ENCODE data around the gene OGFRL1. TPM values are rescaled to one million over a fixed set of nuclear protein-coding genes. Genes with fewer than 3 reads are reported as not detected.

The OGFRL1 gene
- 1 to 10 TPM in 3 of 4 donors, under 1 TPM in 1; 0.22 to 6.8 (median 2.7) TPM for polyA plus RNA-seq
- long read RNA-seq, donor 1 = 0 reads
- long read RNA-seq, donor 2, full-length matches to known transcripts = 1 of 1 reads
- long read RNA-seq, donor 2, partial matches to known transcripts = 0 of 1 reads
- long read RNA-seq, donor 2, other reads (novel, unspliced or antisense) = 0 of 1 reads
- long read RNA-seq, donor 3, full-length matches to known transcripts = 1 of 1 reads
- long read RNA-seq, donor 3, partial matches to known transcripts = 0 of 1 reads
- long read RNA-seq, donor 3, other reads (novel, unspliced or antisense) = 0 of 1 reads
- long read RNA-seq, donor 4 = 0 reads
- long read RNA-seq, donor 5 = 0 reads
- long read RNA-seq, donor 6 = 0 reads
- long read RNA-seq, donor 7 = 0 reads
- long read RNA-seq, donor 8 = 0 reads
- long read RNA-seq, donor 9 = 0 reads
- long read RNA-seq, donor 10, full-length matches to known transcripts = 3 of 3 reads
- long read RNA-seq, donor 10, partial matches to known transcripts = 0 of 3 reads
- long read RNA-seq, donor 10, other reads (novel, unspliced or antisense) = 0 of 3 reads

DNA sequence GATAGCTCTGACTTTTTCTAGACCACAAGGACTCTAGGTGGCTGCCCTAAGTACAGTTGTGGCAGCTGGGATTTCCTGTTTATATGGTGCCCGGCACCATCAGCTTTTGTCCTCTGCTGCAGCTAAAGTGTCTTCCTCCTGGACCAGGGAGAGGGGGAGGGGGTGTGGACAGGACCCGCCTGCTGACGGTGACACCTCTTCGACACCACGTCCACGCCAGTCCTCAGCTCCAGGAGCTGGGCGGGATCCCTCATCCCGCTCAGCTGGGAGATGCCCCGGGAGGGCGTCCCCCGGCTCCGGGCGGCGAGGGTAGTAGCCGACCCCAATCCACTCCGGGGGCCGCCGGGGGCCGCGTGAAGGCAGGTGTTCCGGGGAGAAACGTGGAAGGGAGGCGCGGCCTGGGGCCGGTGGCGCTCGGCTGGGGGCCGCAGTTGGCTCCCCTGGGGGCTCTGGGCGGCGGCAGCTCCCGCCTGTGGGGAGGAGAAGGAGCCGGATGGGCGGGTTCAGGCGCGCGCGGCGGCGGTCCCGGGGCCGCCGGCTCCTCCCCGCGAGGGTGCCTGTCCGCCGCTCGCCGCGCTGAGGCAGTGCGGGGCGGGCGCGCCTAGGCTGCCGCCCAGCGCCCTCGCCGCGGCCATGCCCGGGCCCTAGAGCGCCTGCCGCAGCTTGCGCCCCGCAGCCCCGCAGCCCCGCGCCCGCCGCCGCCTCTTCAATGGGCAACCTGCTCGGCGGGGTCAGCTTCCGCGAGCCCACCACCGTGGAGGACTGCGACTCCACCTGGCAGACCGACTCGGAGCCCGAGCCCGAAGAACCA lies at the start of gene OGFRL1:
OGFRL1 (plus strand) TSS at position 584 of the 811 bp plus-strand sequence; CDS start at position 710, 126 bp downstream.
- Histone ChIP-seq H3K36me3 (ENCODE audit: control insufficient read depth in 3 of 3, insufficient read depth in 2 of 3, low read depth in 1 of 3, low read length in 3 of 3) (no peaks in the 10 kb centered on the region), H3K4me1 (ENCODE audit: control insufficient read depth in 3 of 3, insufficient read depth in 2 of 3, low read depth in 1 of 3, low read length in 2 of 3) (peaks cover 0 to 10% (median 0%) of the 10 kb centered on the region in 3 donors), H3K27me3 (ENCODE audit: control insufficient read depth in 3 of 3, insufficient read depth in 3 of 3, low read length in 3 of 3) (no peaks in the 10 kb centered on the region), H3K4me3 (ENCODE audit: low read depth in 1 of 3, low read length in 3 of 3) (peak within 1 kb of the TSS; percentile 69 to 84 (median 78)), H3K9me3 (ENCODE audit: control insufficient read depth in 2 of 2, insufficient read depth in 1 of 2, low read depth in 1 of 2, low read length in 1 of 2) (no peaks in the 10 kb centered on the region), H3K27ac (ENCODE audit: low read depth in 1 of 3, low read length in 2 of 3) (peak within 1 kb of the TSS; percentile 72 to 92 (median 80))
- DNase-seq (peak; percentile 55 to 84), FAIRE-seq (no peak)
- 0 to 1% (median 1%) methylated on average over 54 to 79 of the region's 79 CpGs for WGBS, 3 donors

DNA sequence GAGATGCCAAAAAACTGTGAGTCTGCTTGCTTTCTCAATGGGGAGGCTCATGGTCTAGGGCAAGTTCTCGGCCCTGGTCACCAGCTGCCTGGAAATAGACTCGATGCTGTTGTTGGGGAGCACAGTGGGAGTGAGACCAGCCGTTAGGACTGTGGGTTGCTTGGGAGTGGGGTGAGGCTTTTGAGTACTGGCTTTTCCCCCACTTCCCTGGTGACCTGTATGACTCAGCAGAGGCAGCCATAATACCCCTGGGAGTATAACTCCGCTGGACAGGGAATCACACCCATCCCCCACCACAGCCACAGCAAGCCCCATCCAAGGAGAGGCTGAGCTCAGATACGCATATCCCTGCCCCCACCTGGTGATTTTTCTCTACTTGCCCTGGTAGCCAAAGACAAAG lies 48.9 kb upstream of the OGFRL1 start:
- Histone ChIP-seq H3K9me3 (ENCODE audit: control insufficient read depth in 2 of 2, insufficient read depth in 1 of 2, low read depth in 1 of 2, low read length in 1 of 2) (no peaks in the 10 kb centered on the region), H3K27me3 (ENCODE audit: control insufficient read depth in 3 of 3, insufficient read depth in 3 of 3, low read length in 3 of 3) (no peaks in the 10 kb centered on the region), H3K27ac (ENCODE audit: low read depth in 1 of 3, low read length in 2 of 3) (no peak overlapping the region), H3K4me1 (ENCODE audit: control insufficient read depth in 3 of 3, insufficient read depth in 2 of 3, low read depth in 1 of 3, low read length in 2 of 3) (no peaks in the 10 kb centered on the region), H3K4me3 (ENCODE audit: low read depth in 1 of 3, low read length in 3 of 3) (no peak overlapping the region), H3K36me3 (ENCODE audit: control insufficient read depth in 3 of 3, insufficient read depth in 2 of 3, low read depth in 1 of 3, low read length in 3 of 3) (no peaks in the 10 kb centered on the region)
- DNase-seq (no peak), FAIRE-seq (no peak)
- WGBS, 3 donors = 78 to 83% (median 82%) methylated on average over 5 of the region's 5 CpGs

- Histone ChIP-seq H3K9me3 (ENCODE audit: control insufficient read depth in 2 of 2, insufficient read depth in 1 of 2, low read depth in 1 of 2, low read length in 1 of 2) (no peaks in the 10 kb centered on the region), H3K27ac (ENCODE audit: low read depth in 1 of 3, low read length in 2 of 3) (no peak overlapping the region), H3K4me3 (ENCODE audit: low read depth in 1 of 3, low read length in 3 of 3) (no peak overlapping the region), H3K36me3 (ENCODE audit: control insufficient read depth in 3 of 3, insufficient read depth in 2 of 3, low read depth in 1 of 3, low read length in 3 of 3) (no peaks in the 10 kb centered on the region), H3K27me3 (ENCODE audit: control insufficient read depth in 3 of 3, insufficient read depth in 3 of 3, low read length in 3 of 3) (no peaks in the 10 kb centered on the region), H3K4me1 (ENCODE audit: control insufficient read depth in 3 of 3, insufficient read depth in 2 of 3, low read depth in 1 of 3, low read length in 2 of 3) (no peaks in the 10 kb centered on the region)
- DNase-seq (no peak), FAIRE-seq (no peak)
- 91 to 95% (median 94%) methylated on average over 31 of the region's 31 CpGs for WGBS, 3 donors
Observed at GRCh38 chr6:71245265-71246049, 43.2 kb upstream of the OGFRL1 start.

- 91 to 97% (median 95%) methylated on average over 2 of the region's 2 CpGs for WGBS, 3 donors
- FAIRE-seq (no peak), DNase-seq (no peak)
- Histone ChIP-seq H3K4me1 (ENCODE audit: control insufficient read depth in 3 of 3, insufficient read depth in 2 of 3, low read depth in 1 of 3, low read length in 2 of 3) (no peaks in the 10 kb centered on the region), H3K36me3 (ENCODE audit: control insufficient read depth in 3 of 3, insufficient read depth in 2 of 3, low read depth in 1 of 3, low read length in 3 of 3) (no peaks in the 10 kb centered on the region), H3K27ac (ENCODE audit: low read depth in 1 of 3, low read length in 2 of 3) (no peak overlapping the region), H3K27me3 (ENCODE audit: control insufficient read depth in 3 of 3, insufficient read depth in 3 of 3, low read length in 3 of 3) (no peaks in the 10 kb centered on the region), H3K4me3 (ENCODE audit: low read depth in 1 of 3, low read length in 3 of 3) (no peak overlapping the region), H3K9me3 (ENCODE audit: control insufficient read depth in 2 of 2, insufficient read depth in 1 of 2, low read depth in 1 of 2, low read length in 1 of 2) (no peaks in the 10 kb centered on the region)
Observed at GRCh38 chr6:71246596-71246995, 42.0 kb upstream of the OGFRL1 start.

- DNase-seq (no peak), FAIRE-seq (no peak)
- Histone ChIP-seq H3K27ac (ENCODE audit: low read depth in 1 of 3, low read length in 2 of 3) (no peak overlapping the region), H3K9me3 (ENCODE audit: control insufficient read depth in 2 of 2, insufficient read depth in 1 of 2, low read depth in 1 of 2, low read length in 1 of 2) (no peaks in the 10 kb centered on the region), H3K4me3 (ENCODE audit: low read depth in 1 of 3, low read length in 3 of 3) (no peak overlapping the region), H3K36me3 (ENCODE audit: control insufficient read depth in 3 of 3, insufficient read depth in 2 of 3, low read depth in 1 of 3, low read length in 3 of 3) (no peaks in the 10 kb centered on the region), H3K4me1 (ENCODE audit: control insufficient read depth in 3 of 3, insufficient read depth in 2 of 3, low read depth in 1 of 3, low read length in 2 of 3) (no peaks in the 10 kb centered on the region), H3K27me3 (ENCODE audit: control insufficient read depth in 3 of 3, insufficient read depth in 3 of 3, low read length in 3 of 3) (no peaks in the 10 kb centered on the region)
- 15 to 74% (median 29%) methylated on average over 1 of the region's 1 CpG for WGBS, 3 donors
Observed at GRCh38 chr6:71248306-71248765, 40.3 kb upstream of the OGFRL1 start.

DNA sequence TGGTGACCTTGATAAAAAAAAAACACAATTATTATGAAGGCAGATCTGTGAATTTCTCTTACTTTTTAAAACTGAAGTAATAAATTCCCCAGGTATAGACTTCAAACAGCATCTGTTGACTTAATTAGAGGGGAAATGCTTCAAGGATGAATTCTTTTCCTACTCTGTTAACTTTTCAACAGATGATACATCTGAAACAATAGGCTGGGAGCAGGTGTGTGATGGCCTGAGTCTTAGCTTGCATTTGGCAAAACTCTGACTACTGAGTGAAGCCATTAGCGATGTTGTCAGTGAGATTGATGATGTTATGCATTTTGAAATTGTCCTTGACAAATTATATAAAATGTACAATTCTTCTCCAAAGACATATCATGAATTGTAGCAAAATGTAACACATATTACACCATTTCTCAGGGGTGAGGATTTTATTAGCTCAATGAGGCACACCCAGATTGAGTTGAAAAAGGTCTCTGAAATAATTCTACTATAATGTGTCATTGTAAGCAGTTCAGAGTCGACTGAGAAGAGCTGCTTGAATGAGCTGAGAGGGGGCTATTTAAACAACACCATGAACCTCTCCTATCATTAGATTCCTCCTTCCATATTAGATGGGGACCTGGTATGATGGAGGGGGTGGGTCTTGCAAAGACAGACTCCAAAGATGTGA lies 39.6 kb upstream of the OGFRL1 start:
- DNase-seq = no peak
- H3K27ac ChIP-seq (ENCODE audit: low read depth in 1 of 3, low read length in 2 of 3) = no peak overlapping the region
- no peak for FAIRE-seq
- no peaks in the 10 kb centered on the region for H3K27me3 ChIP-seq (ENCODE audit: control insufficient read depth in 3 of 3, insufficient read depth in 3 of 3, low read length in 3 of 3)
- H3K9me3 ChIP-seq (ENCODE audit: control insufficient read depth in 2 of 2, insufficient read depth in 1 of 2, low read depth in 1 of 2, low read length in 1 of 2) = no peaks in the 10 kb centered on the region
- H3K4me3 ChIP-seq (ENCODE audit: low read depth in 1 of 3, low read length in 3 of 3) = no peak overlapping the region
- H3K4me1 ChIP-seq (ENCODE audit: control insufficient read depth in 3 of 3, insufficient read depth in 2 of 3, low read depth in 1 of 3, low read length in 2 of 3) = no peaks in the 10 kb centered on the region
- 60 to 69% (median 63%) methylated on average over 2 of the region's 2 CpGs for WGBS, 3 donors
- no peaks in the 10 kb centered on the region for H3K36me3 ChIP-seq (ENCODE audit: control insufficient read depth in 3 of 3, insufficient read depth in 2 of 3, low read depth in 1 of 3, low read length in 3 of 3)

- Histone ChIP-seq H3K27me3 (ENCODE audit: control insufficient read depth in 3 of 3, insufficient read depth in 3 of 3, low read length in 3 of 3) (no peaks in the 10 kb centered on the region), H3K9me3 (ENCODE audit: control insufficient read depth in 2 of 2, insufficient read depth in 1 of 2, low read depth in 1 of 2, low read length in 1 of 2) (no peaks in the 10 kb centered on the region), H3K36me3 (ENCODE audit: control insufficient read depth in 3 of 3, insufficient read depth in 2 of 3, low read depth in 1 of 3, low read length in 3 of 3) (no peaks in the 10 kb centered on the region), H3K4me1 (ENCODE audit: control insufficient read depth in 3 of 3, insufficient read depth in 2 of 3, low read depth in 1 of 3, low read length in 2 of 3) (no peaks in the 10 kb centered on the region), H3K27ac (ENCODE audit: low read depth in 1 of 3, low read length in 2 of 3) (no peak overlapping the region), H3K4me3 (ENCODE audit: low read depth in 1 of 3, low read length in 3 of 3) (no peak overlapping the region)
- FAIRE-seq (no peak), DNase-seq (no peak)
- WGBS, 3 donors = 36 to 61% (median 51%) methylated on average over 3 of the region's 3 CpGs
Observed at GRCh38 chr6:71250099-71250602, 38.5 kb upstream of the OGFRL1 start.
